Osteocyte (in vitro differentiated cells): ENCODE data around the gene PLCB3. TPM values are rescaled to one million over a fixed set of nuclear protein-coding genes. Genes with fewer than 3 reads are reported as not detected.

Experiments
- DNase-seq: peaks from one replicate; pipeline ENCODE4 v3.0.0; 2021; ENCODE audit warnings: mixed read lengths; ENCODE audit not compliant: unreplicated experiment; ENCODE audit errors: extremely low spot score
- H3K27ac Mint-ChIP-seq: one replicate; pipeline ENCODE4 v1.8.0; 2021; ENCODE audit warnings: mild to moderate bottlenecking, mixed read lengths; ENCODE audit not compliant: unreplicated experiment
- H3K27me3 Mint-ChIP-seq: one replicate; pipeline ENCODE4 v1.8.0; 2021; ENCODE audit warnings: mixed read lengths; ENCODE audit not compliant: unreplicated experiment
- H3K36me3 Mint-ChIP-seq: one replicate; pipeline ENCODE4 v1.8.0; 2021; ENCODE audit warnings: mixed read lengths; ENCODE audit not compliant: unreplicated experiment
- H3K4me1 Mint-ChIP-seq: one replicate; pipeline ENCODE4 v1.8.0; 2021; ENCODE audit warnings: mixed read lengths; ENCODE audit not compliant: unreplicated experiment
- H3K4me3 Mint-ChIP-seq: one replicate; pipeline ENCODE4 v1.8.0; 2021; ENCODE audit warnings: mild to moderate bottlenecking, moderate library complexity, mixed read lengths; ENCODE audit not compliant: unreplicated experiment
- H3K9me3 Mint-ChIP-seq: one replicate; pipeline ENCODE4 v1.8.0; 2021; ENCODE audit warnings: mixed read lengths; ENCODE audit not compliant: unreplicated experiment
- CTCF ChIP-seq: fragments of 200-600 bp; sonication (generic); IDR thresholded peaks from 2 replicates; pipeline ENCODE4 v1.5.0; 2021; ENCODE audit warnings: antibody characterized with exemption, mild to moderate bottlenecking, moderate library complexity
- total RNA-seq: library from RNA; stranded (reverse); gene quantifications from 2 replicates; pipeline ENCODE4 v1.2.1, GENCODE V29; 2021

The PLCB3 gene
- total RNA-seq, 1 donor from 2014 or later = 32.0 TPM

- no peak for TF ChIP-seq CTCF
- Mint-ChIP-seq H3K4me3 (peak overlapping the region; percentile 91), H3K36me3 (peaks cover 12% of the 10 kb centered on the region), H3K27ac (peak overlapping the region; percentile 96), H3K4me1 (peaks cover 37% of the 10 kb centered on the region), H3K9me3 (no peaks in the 10 kb centered on the region), H3K27me3 (no peaks in the 10 kb centered on the region)
- DNase-seq = no peak
These were observed 9.6 kb upstream of the PLCB3 start for GRCh38 chr11:64241491-64242374.

GRCh38 chr11:64243236-64243854 lies 8.0 kb upstream of the PLCB3 start:
- Mint-ChIP-seq H3K27ac (peak overlapping the region; percentile 6), H3K4me3 (peak overlapping the region; percentile 53), H3K4me1 (peaks cover 40% of the 10 kb centered on the region), H3K9me3 (no peaks in the 10 kb centered on the region), H3K36me3 (peaks cover 12% of the 10 kb centered on the region), H3K27me3 (no peaks in the 10 kb centered on the region)
- DNase-seq = no peak
- TF ChIP-seq CTCF = no peak

- H3K36me3 Mint-ChIP-seq = peaks cover 12% of the 10 kb centered on the region
- no peaks in the 10 kb centered on the region for H3K9me3 Mint-ChIP-seq
- H3K4me3 Mint-ChIP-seq = peak overlapping the region; percentile 22
- H3K27ac Mint-ChIP-seq = peak overlapping the region; percentile 47
- H3K4me1 Mint-ChIP-seq = peaks cover 40% of the 10 kb centered on the region
- H3K27me3 Mint-ChIP-seq = no peaks in the 10 kb centered on the region
- no peak for DNase-seq
- TF ChIP-seq CTCF = no peak
These were observed 7.2 kb upstream of the PLCB3 start for GRCh38 chr11:64244107-64244506.

GRCh38 chr11:64244966-64245365 lies 6.4 kb upstream of the PLCB3 start:
- no peak for TF ChIP-seq CTCF
- Mint-ChIP-seq H3K27ac (peak overlapping the region; percentile 93), H3K36me3 (peaks cover 12% of the 10 kb centered on the region), H3K4me3 (peak overlapping the region; percentile 90), H3K27me3 (no peaks in the 10 kb centered on the region), H3K4me1 (peaks cover 39% of the 10 kb centered on the region), H3K9me3 (no peaks in the 10 kb centered on the region)
- DNase-seq = no peak

- no peaks in the 10 kb centered on the region for H3K9me3 Mint-ChIP-seq
- no peaks in the 10 kb centered on the region for H3K27me3 Mint-ChIP-seq
- DNase-seq = no peak
- TF ChIP-seq CTCF = no peak
- peak overlapping the region; percentile 93 for H3K27ac Mint-ChIP-seq
- H3K4me1 Mint-ChIP-seq = peaks cover 35% of the 10 kb centered on the region
- peaks cover 12% of the 10 kb centered on the region for H3K36me3 Mint-ChIP-seq
- H3K4me3 Mint-ChIP-seq = peak overlapping the region; percentile 90
These were observed 5.9 kb upstream of the PLCB3 start for GRCh38 chr11:64245401-64245796.
